Stimulated activated naive B cell treated with anti-CD40 and anti-IgM and Interleukin-4, amounts not matched to agents 10 μg/mL and 1 μg/mL and 100 μg/mL, for 72 hours (primary cell): ENCODE measurements around the gene MAP2K5.

ENCODE experiments used
- ATAC-seq, 2 donors: fragments of 150-1000 bp; cut with Tn5 transposase; replicated peaks; 2 replicates each; pipeline ENCODE4 v1.10.0; 2021; ENCODE audit warnings: moderate library complexity in 1 of 2
- DNase-seq: peaks from one replicate; pipeline ENCODE4 v3.0.0; 2021
- H3K27ac Mint-ChIP-seq: one replicate; pipeline ENCODE4 v1.8.0; 2022; ENCODE audit warnings: mild to moderate bottlenecking, mixed read lengths
- H3K27me3 Mint-ChIP-seq, 2 donors: one replicate each; pipeline ENCODE4 v1.8.0; 2022; ENCODE audit warnings: mixed read lengths in 2 of 2
- H3K36me3 Mint-ChIP-seq, 2 donors: one replicate each; pipeline ENCODE4 v1.8.0; 2022; ENCODE audit warnings: mixed read lengths in 2 of 2, mild to moderate bottlenecking in 1 of 2
- H3K4me1 Mint-ChIP-seq, 2 donors: one replicate each; pipeline ENCODE4 v1.8.0; 2022; ENCODE audit warnings: mixed read lengths in 2 of 2, mild to moderate bottlenecking in 1 of 2
- H3K4me3 Mint-ChIP-seq, 2 donors: one replicate each; pipeline ENCODE4 v1.8.0; 2022; ENCODE audit warnings: mild to moderate bottlenecking in 2 of 2, mixed read lengths in 2 of 2, moderate library complexity in 1 of 2
- H3K9me3 Mint-ChIP-seq, 2 donors: one replicate each; pipeline ENCODE4 v1.8.0; 2022; ENCODE audit warnings: mixed read lengths in 2 of 2, mild to moderate bottlenecking in 1 of 2

The MAP2K5 gene

GRCh38 chr15:67852418-67852817 is 309.9 kb downstream of the MAP2K5 start:
- Mint-ChIP-seq H3K27ac (peak overlapping the region; percentile 9), H3K4me3 (no peak overlapping the region), H3K4me1 (peaks cover 21 to 32% of the 10 kb centered on the region in 2 donors), H3K27me3 (peaks cover 0 to 8% of the 10 kb centered on the region in 2 donors), H3K36me3 (no peaks in the 10 kb centered on the region), H3K9me3 (peaks cover 0 to 3% of the 10 kb centered on the region in 2 donors)
- ATAC-seq (no peak), DNase-seq (no peak)

DNA sequence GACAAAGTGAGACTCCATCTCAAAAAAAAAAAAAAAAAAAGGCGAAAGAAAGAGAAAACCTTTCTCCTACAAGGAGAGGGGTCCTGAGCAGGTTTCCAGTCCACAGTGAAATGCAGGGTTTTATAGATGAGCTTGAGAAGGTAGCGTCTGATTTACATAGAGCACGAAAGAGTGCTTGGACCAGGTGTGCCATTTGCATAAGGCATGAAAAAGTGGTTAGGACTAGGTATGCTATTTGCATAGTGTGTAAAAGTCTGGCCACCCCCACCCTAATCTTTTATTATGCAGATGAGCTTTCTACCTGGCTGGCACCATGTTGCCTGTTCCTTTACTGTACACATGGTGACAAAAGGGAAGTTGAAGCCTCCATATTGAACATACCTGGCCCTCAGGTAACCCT is 311.0 kb downstream of the MAP2K5 start:
- Mint-ChIP-seq H3K36me3 (no peaks in the 10 kb centered on the region), H3K4me3 (no peak overlapping the region), H3K4me1 (peaks cover 20 to 32% of the 10 kb centered on the region in 2 donors), H3K27me3 (peaks cover 0 to under 1% of the 10 kb centered on the region in 2 donors), H3K27ac (no peak overlapping the region), H3K9me3 (peaks cover 0 to 3% of the 10 kb centered on the region in 2 donors)
- ATAC-seq (no peak), DNase-seq (no peak)

- DNase-seq (no peak), ATAC-seq (no peak)
- Mint-ChIP-seq H3K4me3 (no peak overlapping the region), H3K36me3 (no peaks in the 10 kb centered on the region), H3K27me3 (no peaks in the 10 kb centered on the region), H3K9me3 (peaks cover 0 to 3% of the 10 kb centered on the region in 2 donors), H3K27ac (no peak overlapping the region), H3K4me1 (peaks cover 20 to 32% of the 10 kb centered on the region in 2 donors)
Measured at GRCh38 chr15:67854358-67854757, 311.9 kb downstream of the MAP2K5 start.

GRCh38 chr15:67855842-67856241 is 313.3 kb downstream of the MAP2K5 start:
- peaks cover 28 to 38% of the 10 kb centered on the region in 2 donors for H3K4me1 Mint-ChIP-seq
- H3K9me3 Mint-ChIP-seq = peaks cover 0 to 3% of the 10 kb centered on the region in 2 donors
- DNase-seq = peak; percentile 41
- H3K27ac Mint-ChIP-seq = peak overlapping the region; percentile 57
- H3K27me3 Mint-ChIP-seq = no peaks in the 10 kb centered on the region
- no peaks in the 10 kb centered on the region for H3K36me3 Mint-ChIP-seq
- ATAC-seq = peak; percentile 65 to 81
- H3K4me3 Mint-ChIP-seq = no peak overlapping the region
